Measurements from ENCODE around the gene CACYBP. TPM values are rescaled to one million over a fixed set of nuclear protein-coding genes. Genes with fewer than 3 reads are reported as not detected.

Gene CACYBP
- total RNA-seq, 1 experiment from 2014 or later, result 194 TPM

DNA sequence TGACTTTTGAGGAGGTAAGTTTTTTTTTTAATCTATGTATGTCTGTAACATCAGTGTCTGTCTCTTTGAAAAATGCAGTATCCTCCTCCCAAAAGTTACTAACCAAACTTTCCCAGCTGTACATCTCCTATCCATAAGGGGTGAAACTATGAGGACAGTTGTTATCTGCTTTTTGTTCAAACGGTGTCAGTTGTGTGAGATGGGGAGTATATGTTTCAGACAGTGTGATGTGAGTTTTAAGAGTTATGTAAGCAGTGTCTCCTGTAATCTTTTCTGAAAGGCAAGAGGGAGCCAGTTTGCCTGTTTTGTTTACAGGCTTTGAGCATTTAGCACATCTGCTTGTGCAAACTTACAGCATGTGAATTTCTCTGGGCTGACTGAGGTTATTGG is 34.8 kb upstream of the CACYBP start (continued):
- TF ChIP-seq TCF7L2 (IDR thresholded peaks at IDR 0.05; ENCODE audit: borderline replicate concordance, extremely low read depth, insufficient read depth, insufficient read length), result no peak
- no peak for TF ChIP-seq SP1 (IDR thresholded peaks at IDR 0.05; ENCODE audit: low read depth)
- TF ChIP-seq, protein P1, sequence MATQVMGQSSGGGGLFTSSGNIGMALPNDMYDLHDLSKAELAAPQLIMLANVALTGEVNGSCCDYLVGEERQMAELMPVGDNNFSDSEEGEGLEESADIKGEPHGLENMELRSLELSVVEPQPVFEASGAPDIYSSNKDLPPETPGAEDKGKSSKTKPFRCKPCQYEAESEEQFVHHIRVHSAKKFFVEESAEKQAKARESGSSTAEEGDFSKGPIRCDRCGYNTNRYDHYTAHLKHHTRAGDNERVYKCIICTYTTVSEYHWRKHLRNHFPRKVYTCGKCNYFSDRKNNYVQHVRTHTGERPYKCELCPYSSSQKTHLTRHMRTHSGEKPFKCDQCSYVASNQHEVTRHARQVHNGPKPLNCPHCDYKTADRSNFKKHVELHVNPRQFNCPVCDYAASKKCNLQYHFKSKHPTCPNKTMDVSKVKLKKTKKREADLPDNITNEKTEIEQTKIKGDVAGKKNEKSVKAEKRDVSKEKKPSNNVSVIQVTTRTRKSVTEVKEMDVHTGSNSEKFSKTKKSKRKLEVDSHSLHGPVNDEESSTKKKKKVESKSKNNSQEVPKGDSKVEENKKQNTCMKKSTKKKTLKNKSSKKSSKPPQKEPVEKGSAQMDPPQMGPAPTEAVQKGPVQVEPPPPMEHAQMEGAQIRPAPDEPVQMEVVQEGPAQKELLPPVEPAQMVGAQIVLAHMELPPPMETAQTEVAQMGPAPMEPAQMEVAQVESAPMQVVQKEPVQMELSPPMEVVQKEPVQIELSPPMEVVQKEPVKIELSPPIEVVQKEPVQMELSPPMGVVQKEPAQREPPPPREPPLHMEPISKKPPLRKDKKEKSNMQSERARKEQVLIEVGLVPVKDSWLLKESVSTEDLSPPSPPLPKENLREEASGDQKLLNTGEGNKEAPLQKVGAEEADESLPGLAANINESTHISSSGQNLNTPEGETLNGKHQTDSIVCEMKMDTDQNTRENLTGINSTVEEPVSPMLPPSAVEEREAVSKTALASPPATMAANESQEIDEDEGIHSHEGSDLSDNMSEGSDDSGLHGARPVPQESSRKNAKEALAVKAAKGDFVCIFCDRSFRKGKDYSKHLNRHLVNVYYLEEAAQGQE (IDR thresholded peaks at IDR 0.05; ENCODE audit: low read depth), result no peak
- TF ChIP-seq EZH2phosphoT487 (IDR thresholded peaks at IDR 0.05; ENCODE audit: borderline replicate concordance), result no peak

GRCh38 chr1:174965362-174966007 is 34.3 kb upstream of the CACYBP start:
- Histone ChIP-seq H3K9me2 (ENCODE audit: insufficient read depth) (no peaks in the 10 kb centered on the region), H2AFZ (ENCODE audit: low read depth, low read length, poor library complexity, severe bottlenecking) (no peak overlapping the region), H3K27ac (ENCODE audit: low read depth, low read length) (no peak overlapping the region), H3K36me3 (ENCODE audit: control insufficient read depth in 1 of 2, insufficient read depth in 2 of 2, low read length in 2 of 2) (no peaks in the 10 kb centered on the region), H3K4me3 (replicated peaks in 1 of 2; ENCODE audit: low read depth in 1 of 2, low read length in 2 of 2) (no peak overlapping the region), H3K4me1 (ENCODE audit: control insufficient read depth in 1 of 2, insufficient read depth in 2 of 2, low read length in 2 of 2) (peaks cover 0 to 2% of the 10 kb centered on the region in 2 experiments; a peak in 1 of 4 replicates), H3K9me3 (ENCODE audit: control insufficient read depth in 1 of 2, insufficient read depth in 1 of 2, low read depth in 1 of 2, low read length in 2 of 2) (no peaks in the 10 kb centered on the region), H3K79me2 (ENCODE audit: insufficient read depth, low read length) (no peaks in the 10 kb centered on the region), H3K4me2 (ENCODE audit: low read length) (no peak overlapping the region), H3K27me3 (ENCODE audit: insufficient read depth, low read length) (no peaks in the 10 kb centered on the region), H3K9ac (ENCODE audit: low read length) (no peak overlapping the region), H4K20me1 (ENCODE audit: insufficient read depth) (no peaks in the 10 kb centered on the region)
- CTCF ChIA-PET, result no interaction called here
- no TSS peak for BruUV-seq (replicated peaks)
- DNase-seq (ENCODE audit: low read depth, low spot score) (no peak), ATAC-seq (no peak)
- POLR2A ChIA-PET, result no interaction called here
- TF ChIP-seq MAX (IDR thresholded peaks at IDR 0.05), result no peak
- intact Hi-C loops (cut with micrococcal nuclease), result no loop called here
- RAD21 ChIA-PET (ENCODE audit: low non-redundant PET in 1 of 2, low total read pairs in 2 of 2, uncharacterized antibody in 2 of 2, unreplicated experiment in 2 of 2), result no interaction called here
